A549 (cell line): Measurements from ENCODE around the gene NCAPG. TPM values are rescaled to one million over a fixed set of nuclear protein-coding genes. Genes with fewer than 3 reads are reported as not detected.

ENCODE experiments used
- ATAC-seq, 2 experiments: fragments of 200-7000 bp in 1 of 2; fragments of >200 bp in 1 of 2; cut with Nextera tagmentation in 1 of 2; cut with Tn5 transposase in 1 of 2; 3 replicates each; pipeline versions ENCODE4 v1.8.0 to v1.9.1; 2018 to 2020; ENCODE audit warnings: mild to moderate bottlenecking in 1 of 2, moderate library complexity in 1 of 2
- CTCF ChIA-PET: fragments of 300-600 bp; sonication (Branson Sonifier 250); formaldehyde crosslinking; extraction: SDS; loops from one replicate; lab custom pipeline; 2021; ENCODE audit warnings: antibody characterized with exemption, inconsistent platforms; lab: Yijun Ruan, JAX
- POLR2A ChIA-PET: fragments of 350-600 bp; formaldehyde crosslinking; extraction: SDS; loops from one replicate; lab custom pipeline; 2021; ENCODE audit warnings: antibody characterized with exemption, inconsistent platforms; lab: Yijun Ruan, JAX
- DNase-seq, 2 experiments: peaks; one replicate each; pipeline versions ENCODE4 v3.0.0 to v3.0.0-alpha.2; 2011 to 2016; ENCODE audit warnings: low read depth in 1 of 2, low spot score in 1 of 2
- FAIRE-seq: peaks from 2 replicates; lab custom pipeline; 2011; peaks lifted over from hg19 to GRCh38; lab: Jason Lieb, UNC
- H3K27ac ChIP-seq, 2 experiments: fragments of >200 bp; sonication (Bioruptor Twin); formaldehyde crosslinking; 3 replicates each; pipeline ENCODE4 v1.5.1; 2016 to 2017
- H3K4me1 ChIP-seq: fragments of >200 bp; sonication (Bioruptor Twin); formaldehyde crosslinking; 3 replicates; pipeline ENCODE4 v1.6.1; 2016
- H3K4me2 ChIP-seq: fragments of >200 bp; sonication (Bioruptor Twin); formaldehyde crosslinking; 3 replicates; pipeline ENCODE4 v1.6.1; 2016
- H3K4me3 ChIP-seq: fragments of >200 bp; sonication (Bioruptor Twin); formaldehyde crosslinking; 3 replicates; pipeline ENCODE4 v1.5.1; 2016
- H3K9me3 ChIP-seq: fragments of >200 bp; sonication (Bioruptor Twin); formaldehyde crosslinking; 3 replicates; pipeline ENCODE4 v1.6.1; 2016
- BHLHE40 ChIP-seq: IDR thresholded peaks from 2 replicates; pipeline ENCODE4 v1.6.1; 2012; ENCODE audit warnings: low read depth, low read length, inconsistent platforms
- CBX8 ChIP-seq: fragments of 200-600 bp; sonication (generic); IDR thresholded peaks from 2 replicates; pipeline ENCODE4 v1.6.1; 2016
- CEBPB ChIP-seq, 2 experiments: fragments of >200 bp in 1 of 2; sonication (Bioruptor Twin) in 1 of 2; formaldehyde crosslinking in 1 of 2; IDR thresholded peaks; 2 replicates each; pipeline ENCODE4 v1.6.1; 2012 to 2016
- EP300 ChIP-seq, 2 experiments: fragments of >200 bp; sonication (Bioruptor Twin); formaldehyde crosslinking; IDR thresholded peaks; 2 replicates in 1 of 2; 3 replicates in 1 of 2; pipeline ENCODE4 v1.6.1; 2016 to 2017
- GATA3 ChIP-seq: IDR thresholded peaks from 2 replicates; pipeline ENCODE4 v1.6.1; 2012; ENCODE audit warnings: borderline replicate concordance
- HOXA7 ChIP-seq: fragments of 250-450 bp; sonication (Bioruptor Pico); IDR thresholded peaks from 2 replicates; pipeline ENCODE4 v1.5.0; 2020; ENCODE audit warnings: mild to moderate bottlenecking, moderate library complexity
- HOXB13 ChIP-seq: fragments of 250-450 bp; sonication (Bioruptor Pico); IDR thresholded peaks from 2 replicates; pipeline ENCODE4 v1.5.0; 2020; ENCODE audit warnings: low read depth, mild to moderate bottlenecking, moderate library complexity
- KDM1A ChIP-seq: fragments of 200-600 bp; sonication (generic); IDR thresholded peaks from 2 replicates; pipeline ENCODE4 v1.6.1; 2016; ENCODE audit warnings: low read depth, mild to moderate bottlenecking
- KDM5A ChIP-seq: fragments of 200-600 bp; sonication (generic); IDR thresholded peaks from 2 replicates; pipeline ENCODE4 v1.6.1; 2016; ENCODE audit warnings: antibody characterized with exemption, mild to moderate bottlenecking
- MYC ChIP-seq: IDR thresholded peaks from 2 replicates; pipeline ENCODE4 v1.6.1; 2012; ENCODE audit warnings: mild to moderate bottlenecking, inconsistent platforms, low read length, improper control_type of control experiment, borderline replicate concordance
- NFE2L2 ChIP-seq: fragments of 150-350 bp; conservative IDR thresholded peaks from 2 replicates; pipeline ENCODE4 v1.6.1; 2014; ENCODE audit warnings: low read length
- POLR2A ChIP-seq: IDR thresholded peaks from 2 replicates; pipeline ENCODE4 v1.6.1; 2012; ENCODE audit warnings: mild to moderate bottlenecking, low read length
- POLR2AphosphoS2 ChIP-seq: conservative IDR thresholded peaks from 2 replicates; pipeline ENCODE4 v1.6.1; 2012; ENCODE audit warnings: low read length, improper control_type of control experiment, inconsistent platforms
- RFX5 ChIP-seq: fragments of 450-650 bp; IDR thresholded peaks from 2 replicates; pipeline ENCODE4 v1.7.1; 2014; ENCODE audit warnings: antibody characterized with exemption, mild to moderate bottlenecking, moderate library complexity
- SREBF2 ChIP-seq: fragments of 450-650 bp; IDR thresholded peaks from 2 replicates; pipeline ENCODE4 v1.6.1; 2014; ENCODE audit warnings: mild to moderate bottlenecking, moderate library complexity
- ZFP36 ChIP-seq: fragments of 450-650 bp; IDR thresholded peaks from 2 replicates; pipeline ENCODE4 v1.6.1; 2014; ENCODE audit warnings: borderline replicate concordance; ENCODE audit not compliant: partially characterized antibody
- ZSCAN20 ChIP-seq: fragments of 250-450 bp; sonication (Bioruptor Pico); IDR thresholded peaks from 2 replicates; pipeline ENCODE4 v1.8.0; 2022; ENCODE audit warnings: mild to moderate bottlenecking, moderate library complexity
- WGBS: methylation state at CpG from one replicate; pipeline ENCODE4 v1.1.6; 2017; ENCODE audit errors: missing lambda C conversion rate; 5-methylcytosine and 5-hydroxymethylcytosine counted together
- polyA plus RNA-seq, 4 experiments: library from polyadenylated mRNA; depleted of rRNA in 3 of 4; stranded (reverse); fragments of >200 nt; fragmentation: RNase III in 1 of 4; extraction: RNeasy Plus Mini Kit Qiagen cat#74134 plus additional on column Dnase treatment in 1 of 4; gene quantifications; 2 replicates in 3 of 4; 3 replicates in 1 of 4; pipeline ENCODE4 v1.2.3, GENCODE V29; 2011 to 2017
- TF ChIP-seq, protein P1 (sequence below): IDR thresholded peaks from 2 replicates; pipeline ENCODE4 v1.6.1; 2012; ENCODE audit warnings: low read depth, borderline replicate concordance
- TF ChIP-seq, protein P2 (sequence below): fragments of 250-450 bp; sonication (Bioruptor Pico); IDR thresholded peaks from 2 replicates; pipeline ENCODE4 v1.5.0; 2020; ENCODE audit warnings: low read depth, mild to moderate bottlenecking, moderate library complexity
- TF ChIP-seq, protein P3 (sequence below): fragments of >200 bp; sonication (Bioruptor Twin); formaldehyde crosslinking; IDR thresholded peaks from 3 replicates; pipeline ENCODE4 v1.6.1; 2016
- TF ChIP-seq, protein P4 (sequence below): fragments of >200 bp; sonication (Bioruptor Twin); formaldehyde crosslinking; IDR thresholded peaks from 2 replicates; pipeline ENCODE4 v1.6.1; 2016
- TF ChIP-seq, protein P5 (sequence below): fragments of 250-450 bp; sonication (Bioruptor Pico); IDR thresholded peaks from 2 replicates; pipeline ENCODE4 v1.5.0; 2021; ENCODE audit warnings: mild to moderate bottlenecking, moderate library complexity, borderline replicate concordance
- TF ChIP-seq, protein P6 (sequence below): fragments of 150-350 bp; IDR thresholded peaks from 2 replicates; pipeline ENCODE4 v1.6.1; 2014; ENCODE audit warnings: low read depth, mild to moderate bottlenecking, low read length

NCAPG gene
- polyA plus RNA-seq, 2 of the 4 experiments (the other 2 are of a cell fraction) = 23.9 to 36.4 TPM

DNA sequence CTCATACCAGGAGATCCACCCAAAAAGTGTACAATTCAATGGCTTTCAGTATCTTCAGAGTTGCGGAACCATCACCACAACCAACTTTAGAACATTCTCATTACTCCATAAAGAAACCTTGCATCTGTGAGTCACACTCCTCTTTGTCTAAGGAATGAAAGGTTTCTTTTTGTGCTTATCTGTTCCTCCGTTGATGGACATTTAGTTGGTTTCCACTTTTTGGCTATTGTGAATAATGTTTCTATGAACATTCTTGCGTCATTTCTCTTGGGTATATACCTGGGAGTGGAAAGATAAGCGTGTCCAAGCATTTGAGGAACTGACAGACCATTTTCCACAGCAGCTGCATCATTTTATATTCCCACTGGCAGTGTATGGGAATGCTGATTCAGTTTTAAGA is 39.9 kb upstream of the NCAPG start:
- H3K9me3 ChIP-seq = no peaks in the 10 kb centered on the region
- FAIRE-seq (no peak), ATAC-seq (no peak), DNase-seq (no peak)
- no peaks in the 10 kb centered on the region for H3K4me1 ChIP-seq
- POLR2A ChIA-PET = no interaction called here
- no peak overlapping the region for H3K4me2 ChIP-seq
- H3K27ac ChIP-seq = no peak overlapping the region
- TF ChIP-seq POLR2AphosphoS2 (no peak), GATA3 (no peak), HOXB13 (CRISPR knock-in tag) (no peak), KDM1A (no peak), ZFP36 (no peak), CBX8 (no peak), HOXA7 (no peak), BHLHE40 (no peak)
- TF ChIP-seq, protein P1, sequence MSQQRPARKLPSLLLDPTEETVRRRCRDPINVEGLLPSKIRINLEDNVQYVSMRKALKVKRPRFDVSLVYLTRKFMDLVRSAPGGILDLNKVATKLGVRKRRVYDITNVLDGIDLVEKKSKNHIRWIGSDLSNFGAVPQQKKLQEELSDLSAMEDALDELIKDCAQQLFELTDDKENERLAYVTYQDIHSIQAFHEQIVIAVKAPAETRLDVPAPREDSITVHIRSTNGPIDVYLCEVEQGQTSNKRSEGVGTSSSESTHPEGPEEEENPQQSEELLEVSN = no peak
- TF ChIP-seq, all 56 proteins: peak for 0
- no peak overlapping the region for H3K4me3 ChIP-seq
- CTCF ChIA-PET = no interaction called here
- WGBS = 34% methylated on average over 4 of the region's 4 CpGs

DNA sequence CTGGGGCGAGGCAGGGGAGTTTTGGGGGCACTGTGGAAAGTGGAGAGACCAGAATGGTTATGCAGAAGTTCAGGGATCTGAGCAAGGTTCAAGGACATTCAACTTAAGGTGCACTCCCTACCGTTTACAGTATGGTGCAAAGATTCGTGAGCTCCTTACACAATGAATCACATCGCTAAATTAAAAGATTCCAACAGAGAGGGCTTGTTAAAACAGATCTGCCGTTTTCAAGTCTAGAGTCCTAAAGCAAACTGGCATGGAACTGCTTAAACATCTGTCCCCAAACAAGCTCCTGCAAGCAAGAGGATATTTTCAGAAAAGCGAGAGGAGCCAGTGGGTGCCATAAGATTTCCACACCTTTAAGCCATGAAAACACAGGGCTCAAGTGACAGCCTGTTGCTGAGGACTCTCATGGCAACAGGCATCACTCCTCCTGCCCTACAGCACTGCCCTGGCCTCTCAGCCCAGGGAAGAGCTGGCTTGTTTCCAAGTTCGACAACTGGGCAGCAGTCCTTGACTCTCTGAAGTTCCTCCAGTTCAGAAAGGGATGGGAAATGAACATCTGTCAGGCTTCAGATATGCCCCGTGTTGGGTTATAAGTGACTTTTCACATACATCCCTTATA is 39.4 kb upstream of the NCAPG start:
- H3K27ac ChIP-seq = no peak overlapping the region
- ATAC-seq (no peak), DNase-seq (no peak), FAIRE-seq (no peak)
- no peaks in the 10 kb centered on the region for H3K4me1 ChIP-seq
- TF ChIP-seq HOXA7 = no peak
- no peak for TF ChIP-seq ZSCAN20 (CRISPR knock-in tag)
- TF ChIP-seq CEBPB (IDR thresholded peaks at IDR 0.05) = no peak
- TF ChIP-seq, protein P2, sequence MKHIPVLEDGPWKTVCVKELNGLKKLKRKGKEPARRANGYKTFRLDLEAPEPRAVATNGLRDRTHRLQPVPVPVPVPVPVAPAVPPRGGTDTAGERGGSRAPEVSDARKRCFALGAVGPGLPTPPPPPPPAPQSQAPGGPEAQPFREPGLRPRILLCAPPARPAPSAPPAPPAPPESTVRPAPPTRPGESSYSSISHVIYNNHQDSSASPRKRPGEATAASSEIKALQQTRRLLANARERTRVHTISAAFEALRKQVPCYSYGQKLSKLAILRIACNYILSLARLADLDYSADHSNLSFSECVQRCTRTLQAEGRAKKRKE (CRISPR knock-in tag) = no peak
- TF ChIP-seq, protein P3, sequence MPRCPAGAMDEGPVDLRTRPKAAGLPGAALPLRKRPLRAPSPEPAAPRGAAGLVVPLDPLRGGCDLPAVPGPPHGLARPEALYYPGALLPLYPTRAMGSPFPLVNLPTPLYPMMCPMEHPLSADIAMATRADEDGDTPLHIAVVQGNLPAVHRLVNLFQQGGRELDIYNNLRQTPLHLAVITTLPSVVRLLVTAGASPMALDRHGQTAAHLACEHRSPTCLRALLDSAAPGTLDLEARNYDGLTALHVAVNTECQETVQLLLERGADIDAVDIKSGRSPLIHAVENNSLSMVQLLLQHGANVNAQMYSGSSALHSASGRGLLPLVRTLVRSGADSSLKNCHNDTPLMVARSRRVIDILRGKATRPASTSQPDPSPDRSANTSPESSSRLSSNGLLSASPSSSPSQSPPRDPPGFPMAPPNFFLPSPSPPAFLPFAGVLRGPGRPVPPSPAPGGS = no peak
- TF ChIP-seq POLR2AphosphoS2 = no peak
- TF ChIP-seq KDM5A = no peak
- TF ChIP-seq, protein P4, sequence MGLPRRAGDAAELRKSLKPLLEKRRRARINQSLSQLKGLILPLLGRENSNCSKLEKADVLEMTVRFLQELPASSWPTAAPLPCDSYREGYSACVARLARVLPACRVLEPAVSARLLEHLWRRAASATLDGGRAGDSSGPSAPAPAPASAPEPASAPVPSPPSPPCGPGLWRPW = no peak
- TF ChIP-seq SREBF2 = no peak
- TF ChIP-seq, protein P5, sequence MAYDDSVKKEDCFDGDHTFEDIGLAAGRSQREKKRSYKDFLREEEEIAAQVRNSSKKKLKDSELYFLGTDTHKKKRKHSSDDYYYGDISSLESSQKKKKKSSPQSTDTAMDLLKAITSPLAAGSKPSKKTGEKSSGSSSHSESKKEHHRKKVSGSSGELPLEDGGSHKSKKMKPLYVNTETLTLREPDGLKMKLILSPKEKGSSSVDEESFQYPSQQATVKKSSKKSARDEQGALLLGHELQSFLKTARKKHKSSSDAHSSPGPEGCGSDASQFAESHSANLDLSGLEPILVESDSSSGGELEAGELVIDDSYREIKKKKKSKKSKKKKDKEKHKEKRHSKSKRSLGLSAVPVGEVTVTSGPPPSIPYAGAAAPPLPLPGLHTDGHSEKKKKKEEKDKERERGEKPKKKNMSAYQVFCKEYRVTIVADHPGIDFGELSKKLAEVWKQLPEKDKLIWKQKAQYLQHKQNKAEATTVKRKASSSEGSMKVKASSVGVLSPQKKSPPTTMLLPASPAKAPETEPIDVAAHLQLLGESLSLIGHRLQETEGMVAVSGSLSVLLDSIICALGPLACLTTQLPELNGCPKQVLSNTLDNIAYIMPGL (CRISPR knock-in tag) = no peak
- TF ChIP-seq BHLHE40 = no peak
- TF ChIP-seq, protein P1 = no peak
- TF ChIP-seq POLR2A = no peak
- TF ChIP-seq MYC = no peak
- no peak for TF ChIP-seq EP300 (IDR thresholded peaks at IDR 0.05)
- TF ChIP-seq, protein P6, sequence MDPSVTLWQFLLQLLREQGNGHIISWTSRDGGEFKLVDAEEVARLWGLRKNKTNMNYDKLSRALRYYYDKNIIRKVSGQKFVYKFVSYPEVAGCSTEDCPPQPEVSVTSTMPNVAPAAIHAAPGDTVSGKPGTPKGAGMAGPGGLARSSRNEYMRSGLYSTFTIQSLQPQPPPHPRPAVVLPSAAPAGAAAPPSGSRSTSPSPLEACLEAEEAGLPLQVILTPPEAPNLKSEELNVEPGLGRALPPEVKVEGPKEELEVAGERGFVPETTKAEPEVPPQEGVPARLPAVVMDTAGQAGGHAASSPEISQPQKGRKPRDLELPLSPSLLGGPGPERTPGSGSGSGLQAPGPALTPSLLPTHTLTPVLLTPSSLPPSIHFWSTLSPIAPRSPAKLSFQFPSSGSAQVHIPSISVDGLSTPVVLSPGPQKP = no peak
- no peak for TF ChIP-seq RFX5
- TF ChIP-seq GATA3 = no peak
- TF ChIP-seq NFE2L2 = no peak
- POLR2A ChIA-PET = no interaction called here
- 33% methylated on average over 8 of the region's 8 CpGs for WGBS
- CTCF ChIA-PET = no interaction called here
- H3K9me3 ChIP-seq = no peaks in the 10 kb centered on the region
- H3K4me2 ChIP-seq = no peak overlapping the region
- no peak overlapping the region for H3K4me3 ChIP-seq
